Mesendoderm (in vitro differentiated cells): Measurements from ENCODE around the gene MPI.

Experiments used
- DNase-seq: peaks from one replicate; pipeline ENCODE4 v3.0.0; 2013
- H2AK5ac ChIP-seq: 2 replicates; pipeline ENCODE4 v1.6.1; 2013; ENCODE audit warnings: low read length, inconsistent platforms
- H2BK120ac ChIP-seq: 2 replicates; pipeline ENCODE4 v1.6.1; 2013; ENCODE audit warnings: low read depth, mild to moderate bottlenecking, low read length, moderate library complexity, mixed read lengths
- H2BK15ac ChIP-seq: replicated peaks from 2 replicates; pipeline ENCODE4 v1.6.1; 2013; ENCODE audit warnings: low read depth, mild to moderate bottlenecking, moderate library complexity
- H2BK5ac ChIP-seq: 2 replicates; pipeline ENCODE4 v1.6.1; 2013; ENCODE audit warnings: low read length, inconsistent platforms
- H3K18ac ChIP-seq: 2 replicates; pipeline ENCODE4 v1.6.1; 2013; ENCODE audit warnings: mild to moderate bottlenecking, low read length, mixed read lengths
- H3K23ac ChIP-seq: one replicate; pipeline ENCODE4 v1.6.1; 2013; ENCODE audit warnings: low read length
- H3K27ac ChIP-seq: 2 replicates; pipeline ENCODE4 v1.5.1; 2013; ENCODE audit warnings: low read depth, mild to moderate bottlenecking, inconsistent platforms, low read length, moderate library complexity
- H3K27me3 ChIP-seq: 2 replicates; pipeline ENCODE4 v1.6.1; 2013; ENCODE audit warnings: low read length, control low read depth, mild to moderate bottlenecking, inconsistent platforms; ENCODE audit not compliant: insufficient read depth, poor library complexity
- H3K36me3 ChIP-seq: 2 replicates; pipeline ENCODE4 v1.6.1; 2013; ENCODE audit warnings: low read length, inconsistent platforms; ENCODE audit not compliant: control insufficient read depth, insufficient read depth
- H3K4ac ChIP-seq: one replicate; pipeline ENCODE4 v1.6.1; 2013; ENCODE audit warnings: low read depth, mild to moderate bottlenecking, low read length, moderate library complexity
- H3K4me1 ChIP-seq: 2 replicates; pipeline ENCODE4 v1.6.1; 2013; ENCODE audit warnings: low read depth, low read length, inconsistent platforms; ENCODE audit not compliant: control insufficient read depth
- H3K4me2 ChIP-seq: 2 replicates; pipeline ENCODE4 v1.6.1; 2013; ENCODE audit warnings: low read length
- H3K4me3 ChIP-seq: 2 replicates; pipeline ENCODE4 v1.5.1; 2013; ENCODE audit warnings: mild to moderate bottlenecking, low read length
- H3K56ac ChIP-seq: one replicate; pipeline ENCODE4 v1.6.1; 2013; ENCODE audit warnings: low read length
- H3K79me1 ChIP-seq: 2 replicates; pipeline ENCODE4 v1.6.1; 2013; ENCODE audit warnings: low read length, inconsistent platforms
- H3K79me2 ChIP-seq: 2 replicates; pipeline ENCODE4 v1.6.1; 2013; ENCODE audit warnings: mild to moderate bottlenecking, low read length; ENCODE audit not compliant: control insufficient read depth, insufficient read depth
- H3K9ac ChIP-seq: 2 replicates; pipeline ENCODE4 v1.6.1; 2013; ENCODE audit warnings: low read length, inconsistent platforms
- H4K5ac ChIP-seq: one replicate; pipeline ENCODE4 v1.6.1; 2013; ENCODE audit warnings: low read length
- H4K8ac ChIP-seq: one replicate; pipeline ENCODE4 v1.6.1; 2013; ENCODE audit warnings: low read depth, mild to moderate bottlenecking, control low read depth, low read length, moderate library complexity
- WGBS: extraction: QIAGEN DNeasy Blood & Tissue Kit; methylation state at CpG from one replicate; pipeline ENCODE4 v1.1.7; 2013; ENCODE audit warnings: low lambda C conversion rate, missing lambda C conversion rate; ENCODE audit not compliant: insufficient coverage; ENCODE audit errors: extremely low coverage; 5-methylcytosine and 5-hydroxymethylcytosine counted together

MPI gene

GRCh38 chr15:74851960-74852359 lies 37.9 kb upstream of the MPI start:
- no peak overlapping the region for H2BK5ac ChIP-seq
- H4K5ac ChIP-seq, result no peak overlapping the region
- no peak overlapping the region for H3K4me3 ChIP-seq
- H3K27me3 ChIP-seq, result no peaks in the 10 kb centered on the region
- H2BK120ac ChIP-seq, result no peak overlapping the region
- H2AK5ac ChIP-seq, result no peak overlapping the region
- H3K36me3 ChIP-seq, result peaks cover 1% of the 10 kb centered on the region
- no peak overlapping the region for H3K56ac ChIP-seq
- no peaks in the 10 kb centered on the region for H3K4me1 ChIP-seq
- H3K27ac ChIP-seq, result no peak overlapping the region
- H4K8ac ChIP-seq, result no peak overlapping the region
- DNase-seq, result no peak
- no peaks in the 10 kb centered on the region for H3K79me2 ChIP-seq
- H2BK15ac ChIP-seq, result no peak overlapping the region
- no peak overlapping the region for H3K4me2 ChIP-seq
- no peak overlapping the region for H3K23ac ChIP-seq
- no CpG with 5 or more reads among the region's 7 CpGs for WGBS
- H3K79me1 ChIP-seq, result no peaks in the 10 kb centered on the region
- no peak overlapping the region for H3K9ac ChIP-seq
- no peak overlapping the region for H3K4ac ChIP-seq
- H3K18ac ChIP-seq, result no peak overlapping the region

GRCh38 chr15:74854453-74855022 lies 35.3 kb upstream of the MPI start:
- H3K4me2 ChIP-seq, result no peak overlapping the region
- no peak overlapping the region for H3K4ac ChIP-seq
- no peaks in the 10 kb centered on the region for H3K79me2 ChIP-seq
- H2BK120ac ChIP-seq, result no peak overlapping the region
- WGBS, result no CpG with 5 or more reads among the region's 13 CpGs
- H3K36me3 ChIP-seq, result peaks cover 1% of the 10 kb centered on the region
- H3K27ac ChIP-seq, result no peak overlapping the region
- H3K79me1 ChIP-seq, result no peaks in the 10 kb centered on the region
- H2AK5ac ChIP-seq, result no peak overlapping the region
- no peak overlapping the region for H3K4me3 ChIP-seq
- H2BK15ac ChIP-seq, result no peak overlapping the region
- no peaks in the 10 kb centered on the region for H3K27me3 ChIP-seq
- H3K9ac ChIP-seq, result no peak overlapping the region
- no peak overlapping the region for H3K18ac ChIP-seq
- H3K56ac ChIP-seq, result no peak overlapping the region
- H3K4me1 ChIP-seq, result no peaks in the 10 kb centered on the region
- no peak overlapping the region for H4K5ac ChIP-seq
- no peak for DNase-seq
- H2BK5ac ChIP-seq, result no peak overlapping the region
- no peak overlapping the region for H4K8ac ChIP-seq
- no peak overlapping the region for H3K23ac ChIP-seq

- H3K27me3 ChIP-seq, result no peaks in the 10 kb centered on the region
- DNase-seq, result no peak
Observed at GRCh38 chr15:74855857-74856256, 34.0 kb upstream of the MPI start.

GRCh38 chr15:74856537-74856936 lies 33.3 kb upstream of the MPI start:
- no CpG with 5 or more reads among the region's 1 CpG for WGBS
- H3K4me2 ChIP-seq, result no peak overlapping the region

More at GRCh38 chr15:74855857-74856256, 34.0 kb upstream of the MPI start:
- Histone ChIP-seq H4K5ac (no peak overlapping the region), H3K36me3 (peaks cover 1% of the 10 kb centered on the region), H2BK5ac (no peak overlapping the region), H3K27ac (no peak overlapping the region), H2BK120ac (no peak overlapping the region), H3K18ac (no peak overlapping the region), H3K9ac (no peak overlapping the region), H2AK5ac (no peak overlapping the region), H3K4ac (no peak overlapping the region), H3K4me1 (no peaks in the 10 kb centered on the region), H3K23ac (no peak overlapping the region), H3K79me1 (no peaks in the 10 kb centered on the region), H3K4me2 (no peak overlapping the region), H3K56ac (no peak overlapping the region), H3K4me3 (no peak overlapping the region), H2BK15ac (no peak overlapping the region), H3K79me2 (no peaks in the 10 kb centered on the region), H4K8ac (no peak overlapping the region)
- WGBS, result no CpG with 5 or more reads among the region's 2 CpGs

GRCh38 chr15:74857082-74857655 lies 32.7 kb upstream of the MPI start:
- no peak overlapping the region for H3K4me3 ChIP-seq
- H3K36me3 ChIP-seq, result no peaks in the 10 kb centered on the region
- no peak overlapping the region for H2BK5ac ChIP-seq
- H2BK120ac ChIP-seq, result no peak overlapping the region
- H3K79me2 ChIP-seq, result no peaks in the 10 kb centered on the region
- H3K79me1 ChIP-seq, result peaks cover 2% of the 10 kb centered on the region
- H3K4me2 ChIP-seq, result no peak overlapping the region
- no peak overlapping the region for H3K18ac ChIP-seq
- WGBS, result no CpG with 5 or more reads among the region's 5 CpGs
- no peak overlapping the region for H3K27ac ChIP-seq
- no peak overlapping the region for H3K56ac ChIP-seq
- no peak overlapping the region for H3K9ac ChIP-seq
- no peak overlapping the region for H2AK5ac ChIP-seq
- H3K27me3 ChIP-seq, result no peaks in the 10 kb centered on the region
- no peak overlapping the region for H4K5ac ChIP-seq
- no peak overlapping the region for H2BK15ac ChIP-seq
- no peak overlapping the region for H4K8ac ChIP-seq
- H3K23ac ChIP-seq, result no peak overlapping the region
- DNase-seq, result no peak
- no peaks in the 10 kb centered on the region for H3K4me1 ChIP-seq
- no peak overlapping the region for H3K4ac ChIP-seq

More at GRCh38 chr15:74856537-74856936, 33.3 kb upstream of the MPI start:
- Histone ChIP-seq H3K4me3 (no peak overlapping the region), H2BK15ac (no peak overlapping the region), H3K9ac (no peak overlapping the region), H3K23ac (no peak overlapping the region), H4K5ac (no peak overlapping the region), H3K56ac (no peak overlapping the region), H3K4me1 (no peaks in the 10 kb centered on the region), H2BK5ac (no peak overlapping the region), H4K8ac (no peak overlapping the region), H3K36me3 (no peaks in the 10 kb centered on the region), H3K4ac (no peak overlapping the region), H3K79me2 (no peaks in the 10 kb centered on the region), H3K18ac (no peak overlapping the region), H3K27ac (no peak overlapping the region), H2BK120ac (no peak overlapping the region), H3K79me1 (peaks cover 2% of the 10 kb centered on the region), H3K27me3 (no peaks in the 10 kb centered on the region), H2AK5ac (no peak overlapping the region)
- DNase-seq, result no peak
